SK-N-MC (cell line): Measurements from ENCODE around the gene POLDIP3.

Experiments used
- DNase-seq: peaks from one replicate; pipeline ENCODE4 v3.0.0-alpha.2; 2011; ENCODE audit warnings: low read depth, low spot score
- H3K27ac ChIP-seq: fragments of 200-600 bp; sonication (generic); 2 replicates; pipeline ENCODE4 v1.5.1; 2016; ENCODE audit warnings: mixed run types
- H3K36me3 ChIP-seq: fragments of 200-600 bp; sonication (generic); 2 replicates; pipeline ENCODE4 v1.6.1; 2017; ENCODE audit warnings: antibody characterized with exemption, low read length, mixed read lengths; ENCODE audit not compliant: insufficient read depth
- H3K4me3 ChIP-seq: fragments of 200-600 bp; sonication (generic); 2 replicates; pipeline ENCODE4 v1.5.1; 2016
- H3K9ac ChIP-seq: fragments of 200-600 bp; sonication (generic); 2 replicates; pipeline ENCODE4 v1.8.0; 2017; ENCODE audit warnings: mixed run types, mixed read lengths; ENCODE audit not compliant: insufficient read length
- H3K9me3 ChIP-seq: fragments of 200-600 bp; sonication (generic); 2 replicates; pipeline ENCODE4 v1.6.1; 2017; ENCODE audit warnings: low read depth, mild to moderate bottlenecking, antibody characterized with exemption, low read length, moderate library complexity, mixed read lengths
- EZH2 ChIP-seq: fragments of 200-600 bp; sonication (generic); IDR thresholded peaks from one replicate; pipeline ENCODE4 v1.6.1; 2017; ENCODE audit warnings: antibody characterized with exemption
- FOXP2 ChIP-seq: optimal IDR thresholded peaks from 2 replicates; pipeline ENCODE3; 2011; ENCODE audit warnings: mild to moderate bottlenecking, moderate library complexity; ENCODE audit not compliant: insufficient read depth; ENCODE audit errors: extremely low read length, control extremely low read depth
- POLR2AphosphoS5 ChIP-seq: IDR thresholded peaks from 2 replicates; pipeline ENCODE4 v1.6.1; 2012; ENCODE audit warnings: mild to moderate bottlenecking, low read depth, low read length, borderline replicate concordance

POLDIP3 gene

DNA sequence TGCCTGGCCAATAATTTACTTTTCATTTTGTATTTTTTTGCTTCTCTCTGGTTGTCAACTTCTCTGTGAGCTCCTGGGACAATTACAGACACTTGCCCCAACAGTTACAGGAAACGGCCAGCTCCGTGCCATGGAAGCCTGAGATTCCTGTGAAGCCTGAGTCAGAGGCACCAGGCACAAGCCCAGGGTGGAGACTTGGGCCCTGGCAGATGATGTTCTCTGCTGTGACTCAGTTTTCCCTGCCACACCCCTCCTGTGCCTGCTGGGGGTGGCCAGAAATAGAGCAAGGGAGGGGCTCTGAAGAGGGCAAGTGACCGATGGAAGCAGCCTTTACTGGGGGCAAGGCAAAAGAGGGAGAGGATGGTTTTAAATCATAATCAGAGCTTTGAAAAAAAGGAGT is 20.8 kb upstream of the POLDIP3 start:
- no peak for DNase-seq
- Histone ChIP-seq H3K4me3 (no peak overlapping the region), H3K36me3 (peaks cover 19% of the 10 kb centered on the region; the same call in 1 of the 2 replicates), H3K9ac (no peak overlapping the region), H3K9me3 (no peaks in the 10 kb centered on the region), H3K27ac (no peak overlapping the region)
- TF ChIP-seq FOXP2 (no peak), POLR2AphosphoS5 (no peak), EZH2 (no peak)

DNA sequence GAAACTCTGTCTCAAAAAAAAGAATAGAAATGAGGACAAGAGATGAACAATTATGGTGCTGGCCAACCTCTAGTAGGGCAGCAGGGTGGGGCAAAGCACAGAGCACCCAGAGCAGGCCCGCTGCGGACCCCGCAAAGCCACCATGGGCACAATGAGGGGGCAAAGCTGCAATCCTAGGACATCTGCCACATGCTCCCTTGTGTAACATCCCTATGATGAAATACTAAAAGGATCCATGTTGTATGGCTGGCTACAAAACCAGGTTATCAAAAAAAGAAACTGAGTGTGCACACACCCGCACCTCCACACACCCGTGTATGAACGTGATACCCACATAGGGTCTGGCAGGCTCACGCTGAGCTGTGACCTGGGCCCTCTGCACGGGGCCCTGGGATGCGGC is 18.3 kb upstream of the POLDIP3 start:
- Histone ChIP-seq H3K27ac (no peak overlapping the region), H3K9me3 (no peaks in the 10 kb centered on the region), H3K9ac (no peak overlapping the region), H3K4me3 (no peak overlapping the region), H3K36me3 (peaks cover 28% of the 10 kb centered on the region; the same call in 1 of the 2 replicates)
- no peak for TF ChIP-seq FOXP2
- no peak for TF ChIP-seq POLR2AphosphoS5
- TF ChIP-seq EZH2 = no peak
- DNase-seq = no peak

DNA sequence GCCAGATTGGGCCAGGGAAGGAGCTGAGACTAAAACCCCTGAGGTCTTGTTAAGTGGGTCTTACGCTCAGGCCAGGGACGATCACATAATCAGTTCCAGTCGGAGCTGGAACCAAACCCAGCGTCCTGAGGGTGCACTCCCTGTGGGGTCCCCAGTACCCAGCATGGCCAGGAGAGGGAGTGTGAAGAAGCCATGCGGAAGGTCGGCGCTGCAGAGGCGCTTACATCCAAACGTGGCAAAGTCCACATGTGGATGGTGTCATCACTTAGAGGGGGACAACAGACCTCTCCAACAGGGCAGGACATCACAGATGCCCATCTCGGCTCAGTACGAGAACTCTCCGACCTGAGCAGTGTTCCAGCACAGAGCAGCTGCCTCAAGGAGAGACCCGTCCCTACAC is 17.4 kb upstream of the POLDIP3 start:
- Histone ChIP-seq H3K9me3 (no peaks in the 10 kb centered on the region), H3K9ac (no peak overlapping the region), H3K4me3 (no peak overlapping the region), H3K36me3 (peaks cover 33% of the 10 kb centered on the region; the same call in 1 of the 2 replicates), H3K27ac (no peak overlapping the region)
- TF ChIP-seq FOXP2 = no peak
- TF ChIP-seq EZH2 = no peak
- no peak for TF ChIP-seq POLR2AphosphoS5
- DNase-seq = no peak

DNA sequence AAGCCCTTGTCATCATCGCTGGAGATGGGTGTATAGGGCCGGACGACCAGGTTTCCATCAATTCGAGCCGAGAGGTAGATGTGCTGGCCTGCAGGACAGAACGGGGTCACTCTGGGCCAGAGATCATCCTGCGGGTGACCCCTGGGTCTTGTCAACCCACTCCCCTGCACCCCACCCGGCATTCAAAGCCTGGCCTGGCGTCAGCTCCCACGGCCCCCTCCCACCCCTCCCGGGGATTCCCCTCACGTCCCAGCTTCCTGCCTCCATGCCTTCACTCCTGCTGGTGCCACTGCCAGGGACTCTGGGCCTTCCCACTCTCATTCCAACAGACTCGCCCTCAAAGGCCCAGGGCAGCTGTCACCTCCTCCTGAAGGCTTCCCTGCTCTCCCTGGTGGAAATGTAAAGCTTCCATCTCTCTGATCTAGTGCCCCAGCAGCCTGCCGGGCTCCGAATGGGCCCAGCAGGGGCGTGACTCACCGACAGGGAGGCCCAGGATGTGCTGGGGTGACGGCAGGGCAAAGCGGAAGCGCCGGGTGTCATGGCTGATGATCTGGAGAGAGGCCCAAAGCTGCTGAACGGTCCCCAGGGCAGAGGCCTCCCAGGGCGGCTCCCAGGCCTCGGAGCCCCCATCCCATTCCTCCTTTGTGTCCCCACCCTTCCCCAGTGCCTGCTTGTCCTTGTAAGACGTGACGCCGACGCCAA is 16.4 kb upstream of the POLDIP3 start:
- no peak for TF ChIP-seq POLR2AphosphoS5
- no peak for TF ChIP-seq FOXP2
- TF ChIP-seq EZH2 = no peak
- peaks cover 39% of the 10 kb centered on the region; the same call in 1 of the 2 replicates for H3K36me3 ChIP-seq
- H3K27ac ChIP-seq = no peak overlapping the region
- DNase-seq = no peak
- H3K9ac ChIP-seq = no peak overlapping the region
- no peaks in the 10 kb centered on the region for H3K9me3 ChIP-seq
- no peak overlapping the region for H3K4me3 ChIP-seq

DNA sequence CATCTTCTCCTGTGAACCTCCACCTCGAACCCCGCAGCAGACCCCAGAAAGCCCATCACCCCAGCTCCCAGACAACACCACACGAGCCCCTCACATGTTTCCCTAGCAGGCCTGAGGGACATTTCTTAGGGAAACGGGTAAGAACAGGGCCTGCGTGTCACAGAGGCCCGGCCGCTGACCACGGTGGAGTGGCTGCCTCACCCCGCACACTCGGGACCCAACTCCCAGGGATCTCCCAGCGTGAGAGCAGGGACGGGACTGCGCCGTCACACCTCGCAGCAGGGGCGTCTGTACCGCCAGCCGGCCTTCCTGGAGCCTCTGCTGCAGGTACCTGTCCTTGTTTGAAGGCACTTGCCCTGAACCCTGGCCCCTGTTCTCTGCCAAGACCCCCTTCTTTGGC is 15.5 kb upstream of the POLDIP3 start:
- DNase-seq = no peak
- TF ChIP-seq FOXP2 (no peak), EZH2 (no peak), POLR2AphosphoS5 (no peak)
- no peak overlapping the region for H3K27ac ChIP-seq
- H3K9ac ChIP-seq = no peak overlapping the region
- H3K9me3 ChIP-seq = no peaks in the 10 kb centered on the region
- H3K36me3 ChIP-seq = peaks cover 35% of the 10 kb centered on the region; the same call in 1 of the 2 replicates
- H3K4me3 ChIP-seq = no peak overlapping the region

DNA sequence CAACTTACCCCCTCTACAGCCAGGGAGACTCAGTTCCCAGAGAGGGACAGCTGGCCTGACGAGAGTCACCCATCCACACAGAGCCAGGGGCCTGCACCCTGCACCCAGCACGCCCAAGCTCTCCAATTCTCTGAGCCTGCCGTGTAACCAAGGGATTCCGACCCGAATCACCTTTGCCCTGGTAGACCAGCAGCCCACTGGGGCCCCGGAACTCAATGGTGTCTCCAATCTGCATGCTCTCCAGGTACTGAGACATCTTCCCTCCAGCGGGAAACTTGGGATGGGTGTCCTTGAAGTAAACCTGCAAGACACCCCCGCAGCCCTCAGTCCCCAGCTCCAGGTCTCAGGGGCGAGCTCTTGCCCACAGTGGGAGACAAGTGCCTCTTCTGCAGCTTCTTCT is 13.3 kb upstream of the POLDIP3 start:
- peaks cover 26% of the 10 kb centered on the region; the same call in 1 of the 2 replicates for H3K36me3 ChIP-seq
- no peak for DNase-seq
- no peak overlapping the region for H3K4me3 ChIP-seq
- TF ChIP-seq EZH2 (no peak), FOXP2 (no peak), POLR2AphosphoS5 (no peak)
- H3K9ac ChIP-seq = no peak overlapping the region
- H3K9me3 ChIP-seq = no peaks in the 10 kb centered on the region
- H3K27ac ChIP-seq = no peak overlapping the region

DNA sequence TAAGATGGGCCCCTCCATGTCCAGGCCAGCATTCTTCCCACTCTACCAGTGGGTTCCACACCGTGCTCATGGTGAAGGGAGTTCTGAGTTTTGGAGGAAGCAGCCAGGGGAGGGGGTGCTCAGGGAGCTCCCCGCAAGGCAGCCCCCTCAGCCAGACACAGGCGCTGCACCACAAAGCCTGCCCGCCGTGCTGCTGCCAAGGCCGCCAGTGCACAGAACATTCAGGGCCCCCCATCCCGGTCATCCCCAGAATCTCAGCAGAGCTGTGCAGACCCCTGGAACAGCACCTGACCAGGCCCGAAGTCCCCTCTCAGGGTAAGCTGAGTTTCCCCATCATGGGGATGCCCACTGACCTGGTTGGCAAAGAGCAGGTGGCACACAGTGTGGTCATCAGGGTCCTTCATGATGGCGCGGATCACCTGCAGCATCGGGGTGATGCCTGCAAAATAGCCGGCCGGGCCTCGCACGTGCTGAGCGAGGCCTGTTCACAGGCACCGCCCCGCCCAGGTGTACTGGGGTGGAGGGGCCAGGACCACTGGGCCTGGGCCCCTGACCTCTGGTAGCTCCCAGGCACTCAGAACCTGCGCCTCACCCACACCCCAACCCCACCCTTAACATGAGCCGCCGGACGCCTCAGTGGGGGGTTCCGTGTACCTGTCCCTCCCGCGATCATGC is 12.4 kb upstream of the POLDIP3 start:
- Histone ChIP-seq H3K9ac (no peak overlapping the region), H3K4me3 (no peak overlapping the region), H3K27ac (no peak overlapping the region), H3K36me3 (peaks cover 20% of the 10 kb centered on the region; the same call in 1 of the 2 replicates), H3K9me3 (no peaks in the 10 kb centered on the region)
- no peak for DNase-seq
- TF ChIP-seq EZH2 (no peak), POLR2AphosphoS5 (no peak), FOXP2 (no peak)

DNA sequence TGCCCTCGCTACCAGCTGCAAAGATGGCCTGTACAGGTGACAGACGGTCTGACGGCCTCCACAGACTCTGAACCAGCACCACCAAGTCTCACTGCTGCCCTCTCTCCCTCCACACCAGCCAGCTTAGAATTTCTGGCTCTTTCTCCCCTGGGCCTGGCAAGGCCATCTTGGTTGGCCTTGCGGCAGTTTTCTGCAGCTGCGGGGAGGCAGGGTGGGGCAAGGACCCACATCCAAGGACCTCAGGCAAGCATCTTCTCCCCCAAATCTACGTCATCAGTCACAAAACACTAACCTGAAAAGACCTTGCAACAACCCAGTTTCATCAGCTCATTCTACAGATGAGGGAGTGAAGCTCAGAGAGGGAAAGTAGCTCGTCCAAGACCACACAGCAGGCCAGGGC is 11.7 kb upstream of the POLDIP3 start:
- DNase-seq = no peak
- H3K9me3 ChIP-seq = no peaks in the 10 kb centered on the region
- H3K36me3 ChIP-seq = peaks cover 20% of the 10 kb centered on the region; the same call in 1 of the 2 replicates
- no peak overlapping the region for H3K9ac ChIP-seq
- H3K27ac ChIP-seq = no peak overlapping the region
- no peak overlapping the region for H3K4me3 ChIP-seq
- no peak for TF ChIP-seq EZH2
- no peak for TF ChIP-seq POLR2AphosphoS5
- TF ChIP-seq FOXP2 = no peak

DNA sequence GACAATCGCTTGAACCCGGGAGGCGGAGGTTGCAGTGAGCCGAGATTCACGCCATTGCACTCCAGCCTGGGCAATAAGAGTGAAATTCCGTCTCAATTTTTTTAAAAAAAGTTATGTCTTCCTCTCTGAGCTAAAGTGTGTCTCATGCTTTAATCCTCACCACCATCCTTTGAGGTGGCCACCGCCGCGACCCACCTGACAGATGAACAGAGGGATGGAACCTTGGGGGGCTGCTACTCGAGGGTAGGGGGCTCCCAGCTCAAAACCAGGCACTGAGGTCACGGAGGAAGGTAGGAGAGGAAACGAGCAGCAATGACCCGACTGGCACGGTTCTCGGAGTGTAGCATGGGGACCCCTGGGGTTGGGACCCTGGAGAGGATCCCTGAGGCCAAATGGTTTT is 10.7 kb upstream of the POLDIP3 start:
- DNase-seq = no peak
- H3K9ac ChIP-seq = no peak overlapping the region
- TF ChIP-seq POLR2AphosphoS5 = no peak
- no peak for TF ChIP-seq EZH2
- no peak for TF ChIP-seq FOXP2
- no peaks in the 10 kb centered on the region for H3K9me3 ChIP-seq
- peaks cover 20% of the 10 kb centered on the region; the same call in 1 of the 2 replicates for H3K36me3 ChIP-seq
- no peak overlapping the region for H3K27ac ChIP-seq
- H3K4me3 ChIP-seq = no peak overlapping the region
